H9 (cell line): ENCODE results near the gene DCAF4. TPM values are rescaled to one million over a fixed set of nuclear protein-coding genes. Genes with fewer than 3 reads are reported as not detected.

Experiments
- DNase-seq: peaks from one replicate; pipeline ENCODE4 v3.0.0-alpha.2; 2017
- H2AFZ ChIP-seq: one replicate; pipeline ENCODE4 v1.6.1; 2013; ENCODE audit warnings: mild to moderate bottlenecking, low read length, control low read depth, moderate library complexity
- H2AK5ac ChIP-seq: 2 replicates; pipeline ENCODE4 v1.6.1; 2013; ENCODE audit warnings: low read length, control low read depth, mixed read lengths; ENCODE audit not compliant: insufficient read length
- H2BK120ac ChIP-seq: one replicate; pipeline ENCODE4 v1.6.1; 2013; ENCODE audit warnings: low read depth, mild to moderate bottlenecking, low read length, control low read depth, inconsistent platforms; ENCODE audit not compliant: poor library complexity, severe bottlenecking
- H2BK12ac ChIP-seq: 2 replicates; pipeline ENCODE4 v1.6.1; 2013; ENCODE audit warnings: low read length, control low read depth, mixed read lengths, low read depth; ENCODE audit not compliant: insufficient read length
- H2BK15ac ChIP-seq: 2 replicates; pipeline ENCODE4 v1.6.1; 2013; ENCODE audit warnings: low read depth, low read length, control low read depth
- H2BK20ac ChIP-seq: one replicate; pipeline ENCODE4 v1.6.1; 2013; ENCODE audit warnings: low read depth, mild to moderate bottlenecking, low read length, control low read depth, inconsistent platforms; ENCODE audit not compliant: poor library complexity, severe bottlenecking
- H2BK5ac ChIP-seq: 2 replicates; pipeline ENCODE4 v1.6.1; 2013; ENCODE audit warnings: low read length, control low read depth, mixed read lengths; ENCODE audit not compliant: insufficient read length
- H3K14ac ChIP-seq: 2 replicates; pipeline ENCODE4 v1.6.1; 2013; ENCODE audit warnings: low read length, control low read depth; ENCODE audit not compliant: insufficient read depth
- H3K18ac ChIP-seq: 2 replicates; pipeline ENCODE4 v1.6.1; 2013; ENCODE audit warnings: low read depth, mild to moderate bottlenecking, mixed read lengths, low read length, control low read depth; ENCODE audit not compliant: insufficient read length
- H3K23ac ChIP-seq: 2 replicates; pipeline ENCODE4 v1.6.1; 2013; ENCODE audit warnings: low read length, control low read depth, mixed read lengths, low read depth; ENCODE audit not compliant: insufficient read length
- H3K23me2 ChIP-seq: 2 replicates; pipeline ENCODE4 v1.6.1; 2013; ENCODE audit warnings: low read depth, mild to moderate bottlenecking, mixed read lengths, low read length, control low read depth; ENCODE audit not compliant: insufficient read length, poor library complexity, severe bottlenecking
- H3K27ac ChIP-seq: 2 replicates; pipeline ENCODE4 v1.5.1; 2013; ENCODE audit warnings: low read length, control low read depth, mixed read lengths, low read depth; ENCODE audit not compliant: insufficient read length
- H3K27me3 ChIP-seq: 2 replicates; pipeline ENCODE4 v1.6.1; 2013; ENCODE audit warnings: low read length, control low read depth, inconsistent platforms; ENCODE audit not compliant: insufficient read depth
- H3K4ac ChIP-seq: 2 replicates; pipeline ENCODE4 v1.6.1; 2013; ENCODE audit warnings: low read depth, mild to moderate bottlenecking, control low read depth, inconsistent platforms, low read length, moderate library complexity
- H3K4me1 ChIP-seq: 2 replicates; pipeline ENCODE4 v1.6.1; 2013; ENCODE audit warnings: low read length, control low read depth, inconsistent platforms; ENCODE audit not compliant: insufficient read depth
- H3K4me2 ChIP-seq: 2 replicates; pipeline ENCODE4 v1.6.1; 2013; ENCODE audit warnings: low read length, control low read depth, mixed read lengths; ENCODE audit not compliant: insufficient read length, insufficient read depth
- H3K56ac ChIP-seq: 2 replicates; pipeline ENCODE4 v1.6.1; 2013; ENCODE audit warnings: low read depth, mild to moderate bottlenecking, mixed read lengths, low read length, control low read depth; ENCODE audit not compliant: insufficient read length
- H3K79me1 ChIP-seq: 2 replicates; pipeline ENCODE4 v1.6.1; 2013; ENCODE audit warnings: low read depth, mild to moderate bottlenecking, moderate library complexity, low read length, control low read depth, inconsistent platforms; ENCODE audit not compliant: insufficient read depth, poor library complexity, severe bottlenecking
- H3K79me2 ChIP-seq: 2 replicates; pipeline ENCODE4 v1.6.1; 2013; ENCODE audit warnings: low read length, control low read depth, inconsistent platforms; ENCODE audit not compliant: insufficient read depth
- H3K9ac ChIP-seq: 2 replicates; pipeline ENCODE4 v1.6.1; 2013; ENCODE audit warnings: low read length, control low read depth, mixed read lengths; ENCODE audit not compliant: insufficient read length; ENCODE audit errors: extremely low read depth
- H3K9me3 ChIP-seq: one replicate; pipeline ENCODE4 v1.6.1; 2013; ENCODE audit warnings: low read depth, low read length, inconsistent platforms; ENCODE audit not compliant: control insufficient read depth
- H3T11ph ChIP-seq: one replicate; pipeline ENCODE4 v1.6.1; 2013; ENCODE audit warnings: mild to moderate bottlenecking, low read length, control low read depth, inconsistent platforms
- H4K20me1 ChIP-seq: one replicate; pipeline ENCODE4 v1.6.1; 2013; ENCODE audit not compliant: control insufficient read depth, insufficient read length, insufficient read depth
- H4K5ac ChIP-seq: 2 replicates; pipeline ENCODE4 v1.6.1; 2013; ENCODE audit warnings: low read depth, mild to moderate bottlenecking, mixed read lengths, low read length, control low read depth; ENCODE audit not compliant: insufficient read length
- H4K8ac ChIP-seq: replicated peaks from 2 replicates; pipeline ENCODE4 v1.6.1; 2013; ENCODE audit warnings: low read length, control low read depth, mixed read lengths, low read depth; ENCODE audit not compliant: insufficient read length
- H4K91ac ChIP-seq: 2 replicates; pipeline ENCODE4 v1.6.1; 2013; ENCODE audit warnings: low read depth, mild to moderate bottlenecking, moderate library complexity, mixed read lengths, low read length, control low read depth; ENCODE audit not compliant: insufficient read length
- H3K27ac Mint-ChIP-seq, 3 experiments: 2 replicates in 2 of 3; 3 replicates in 1 of 3; pipeline ENCODE4 v1.8.0; 2020 to 2021; ENCODE audit warnings: mixed read lengths in 3 of 3, mild to moderate bottlenecking in 1 of 3, moderate library complexity in 1 of 3
- H3K27me3 Mint-ChIP-seq: 2 replicates; pipeline ENCODE4 v1.8.0; 2021; ENCODE audit warnings: low read depth, mild to moderate bottlenecking, moderate library complexity, mixed read lengths
- H3K36me3 Mint-ChIP-seq, 3 experiments: 2 replicates in 2 of 3; 3 replicates in 1 of 3; pipeline ENCODE4 v1.8.0; 2020 to 2021; ENCODE audit warnings: low read depth in 3 of 3, mixed read lengths in 3 of 3; ENCODE audit not compliant: insufficient read depth in 1 of 3
- H3K4me1 Mint-ChIP-seq, 2 experiments: 2 replicates each; pipeline ENCODE4 v1.8.0; 2020; ENCODE audit warnings: mixed read lengths in 2 of 2
- H3K4me3 Mint-ChIP-seq, 2 experiments: 2 replicates in 1 of 2; 3 replicates in 1 of 2; pipeline ENCODE4 v1.8.0; 2020 to 2021; ENCODE audit warnings: mild to moderate bottlenecking in 2 of 2, mixed read lengths in 2 of 2, moderate library complexity in 1 of 2
- H3K9me3 Mint-ChIP-seq, 2 experiments: 2 replicates in 1 of 2; 3 replicates in 1 of 2; pipeline ENCODE4 v1.8.0; 2020; ENCODE audit warnings: mild to moderate bottlenecking in 2 of 2, mixed read lengths in 2 of 2, moderate library complexity in 1 of 2
- CTCF ChIP-seq: fragments of 200-600 bp; sonication (generic); conservative IDR thresholded peaks from 3 replicates; pipeline ENCODE4 v1.8.0; 2021; ENCODE audit warnings: antibody characterized with exemption, mild to moderate bottlenecking
- WGBS: extraction: QIAGEN DNeasy Blood & Tissue Kit; methylation state at CpG from one replicate; pipeline ENCODE4 v1.1.7; 2013; ENCODE audit warnings: missing lambda C conversion rate, low lambda C conversion rate, mixed read lengths; ENCODE audit not compliant: insufficient read length; ENCODE audit errors: extremely low coverage; 5-methylcytosine and 5-hydroxymethylcytosine counted together
- total RNA-seq: library from RNA; stranded (reverse); gene quantifications from 2 replicates; pipeline ENCODE4 v1.2.1, GENCODE V29; 2021

DCAF4 gene
- total RNA-seq, 1 experiment from 2014 or later = 32.0 TPM

- Histone ChIP-seq H3K9ac (no peak overlapping the region), H3K23ac (no peak overlapping the region), H2AK5ac (no peak overlapping the region), H2BK15ac (no peak overlapping the region), H2BK120ac (no peak overlapping the region), H4K8ac (no peak overlapping the region), H3K56ac (no peak overlapping the region), H4K91ac (no peak overlapping the region), H3K14ac (no peak overlapping the region), H3K9me3 (no peaks in the 10 kb centered on the region), H4K5ac (no peak overlapping the region), H3K27ac (no peak overlapping the region), H3T11ph (no peak overlapping the region), H2BK12ac (no peak overlapping the region), H2BK5ac (no peak overlapping the region), H2BK20ac (no peak overlapping the region), H3K4ac (no peak overlapping the region), H3K4me1 (no peaks in the 10 kb centered on the region), H3K79me2 (no peaks in the 10 kb centered on the region), H3K27me3 (no peaks in the 10 kb centered on the region), H3K18ac (no peak overlapping the region), H2AFZ (no peak overlapping the region), H3K79me1 (no peaks in the 10 kb centered on the region), H3K4me2 (no peak overlapping the region), H4K20me1 (no peaks in the 10 kb centered on the region), H3K23me2 (no peaks in the 10 kb centered on the region)
- Mint-ChIP-seq H3K27ac (no peak overlapping the region), H3K27me3 (no peaks in the 10 kb centered on the region), H3K9me3 (no peaks in the 10 kb centered on the region), H3K36me3 (peaks cover 9 to 23% (median 23%) of the 10 kb centered on the region in 3 experiments; a peak in 6 of 7 replicates), H3K4me1 (no peaks in the 10 kb centered on the region), H3K4me3 (no peak overlapping the region)
- WGBS = no CpG with 5 or more reads among the region's 8 CpGs
- DNase-seq = no peak
- TF ChIP-seq CTCF = no peak
Observed at GRCh38 chr14:72990171-72990570, 63.9 kb downstream of the DCAF4 start.
